Subcutaneous abdominal adipose tissue (tissue), 5 donors: ENCODE measurements around the gene EGR1.
"Not testable (repeated sequence)": the region's sequence is repeated elsewhere in the genome, so short reads cannot be mapped to it uniquely, and the experiment has no call there.

Experiments
- H3K27ac ChIP-seq: one replicate; pipeline ENCODE4 v1.7.0; 2013; ENCODE audit warnings: low read depth, mild to moderate bottlenecking, inconsistent platforms, low read length, moderate library complexity
- H3K27me3 ChIP-seq, 5 donors: one replicate each; pipeline ENCODE4 v1.7.0; 2013; ENCODE audit warnings: low read length in 5 of 5, inconsistent platforms in 1 of 5; ENCODE audit not compliant: control insufficient read depth in 5 of 5, insufficient read depth in 4 of 5
- H3K36me3 ChIP-seq, 5 donors: one replicate each; pipeline ENCODE4 v1.7.0; 2013; ENCODE audit warnings: low read length in 5 of 5; ENCODE audit not compliant: control insufficient read depth in 5 of 5, insufficient read depth in 5 of 5
- H3K4me1 ChIP-seq, 5 donors: one replicate each; pipeline ENCODE4 v1.7.0; 2013; ENCODE audit warnings: low read length in 5 of 5, mild to moderate bottlenecking in 3 of 5, moderate library complexity in 1 of 5; ENCODE audit not compliant: control insufficient read depth in 5 of 5, insufficient read depth in 5 of 5
- H3K4me3 ChIP-seq, 5 donors: one replicate each; pipeline ENCODE4 v1.7.0; 2013; ENCODE audit warnings: low read length in 5 of 5, low read depth in 1 of 5
- H3K9ac ChIP-seq, 5 donors: one replicate each; pipeline ENCODE4 v1.7.0; 2013; ENCODE audit warnings: low read length in 5 of 5, mild to moderate bottlenecking in 4 of 5, moderate library complexity in 3 of 5
- H3K9me3 ChIP-seq, 5 donors: one replicate each; pipeline ENCODE4 v1.7.0; 2013; ENCODE audit warnings: low read length in 5 of 5; ENCODE audit not compliant: control insufficient read depth in 5 of 5
- donor health status: healthy.
- donor health status: healthy.
- donor health status: healthy.
- donor health status: healthy.
- donor health status: healthy.

The EGR1 gene

GRCh38 chr5:138504799-138505198, 39.5 kb downstream of the EGR1 start:
- H3K9ac ChIP-seq, result no peak overlapping the region
- H3K27ac ChIP-seq, result no peak overlapping the region
- H3K9me3 ChIP-seq, result no peaks in the 10 kb centered on the region

DNA sequence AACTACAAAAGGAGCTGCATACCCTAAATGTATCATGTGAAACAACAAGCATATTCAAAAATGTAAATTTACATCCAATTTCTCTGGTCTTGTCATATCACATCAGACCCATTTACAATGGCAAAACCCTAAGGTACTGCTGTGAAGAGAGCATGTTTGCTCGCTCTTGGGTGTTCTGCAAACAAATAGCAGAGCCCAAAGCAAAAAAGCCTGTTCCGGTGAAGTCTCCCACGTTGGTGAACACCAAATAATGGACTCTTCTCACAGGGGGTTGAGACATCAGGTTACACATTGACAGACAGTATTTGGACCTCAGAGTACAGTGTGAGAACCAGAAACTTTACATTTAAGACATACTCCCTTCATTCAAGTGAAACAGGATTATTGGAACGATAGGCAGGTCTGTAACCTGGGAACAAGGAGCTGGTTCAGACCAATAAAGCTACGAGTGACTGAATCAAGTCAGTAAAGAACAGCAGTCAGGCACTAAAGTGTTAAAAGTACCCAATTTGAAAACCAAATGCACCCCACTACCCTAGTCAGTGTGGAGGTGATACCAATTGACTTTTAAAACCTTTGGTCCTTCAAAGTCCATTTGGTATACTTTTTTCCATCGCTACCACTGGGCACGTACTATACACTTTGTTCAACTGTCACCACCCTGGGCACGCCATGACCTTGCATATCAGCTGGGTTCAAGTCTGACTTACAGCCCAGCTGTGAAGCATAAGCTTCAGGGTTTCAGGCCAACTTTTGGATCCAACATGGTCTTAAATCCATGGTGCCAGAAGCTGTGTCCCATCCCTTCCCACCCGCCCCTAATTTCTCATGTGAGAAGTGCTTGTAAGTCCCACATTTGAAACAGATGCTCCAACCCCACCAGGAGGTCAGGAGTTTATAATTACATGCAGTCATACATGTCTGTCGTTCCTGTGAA, 41.4 kb downstream of the EGR1 start:
- H3K9ac ChIP-seq, result no peak overlapping the region
- no peak overlapping the region for H3K4me3 ChIP-seq
- peaks cover 0 to 19% (median 13%) of the 10 kb centered on the region in 5 donors for H3K4me1 ChIP-seq
- H3K27me3 ChIP-seq, result no peaks in the 10 kb centered on the region
- peaks cover 21 to 56% (median 35%) of the 10 kb centered on the region in 5 donors for H3K36me3 ChIP-seq
- no peak overlapping the region for H3K27ac ChIP-seq
- no peaks in the 10 kb centered on the region for H3K9me3 ChIP-seq

More at GRCh38 chr5:138504799-138505198, 39.5 kb downstream of the EGR1 start:
- H3K4me1 ChIP-seq, result peaks cover 0 to 19% (median 13%) of the 10 kb centered on the region in 5 donors
- H3K36me3 ChIP-seq, result peaks cover 10 to 39% (median 21%) of the 10 kb centered on the region in 5 donors
- H3K4me3 ChIP-seq, result no peak overlapping the region
- H3K27me3 ChIP-seq, result no peaks in the 10 kb centered on the region

DNA sequence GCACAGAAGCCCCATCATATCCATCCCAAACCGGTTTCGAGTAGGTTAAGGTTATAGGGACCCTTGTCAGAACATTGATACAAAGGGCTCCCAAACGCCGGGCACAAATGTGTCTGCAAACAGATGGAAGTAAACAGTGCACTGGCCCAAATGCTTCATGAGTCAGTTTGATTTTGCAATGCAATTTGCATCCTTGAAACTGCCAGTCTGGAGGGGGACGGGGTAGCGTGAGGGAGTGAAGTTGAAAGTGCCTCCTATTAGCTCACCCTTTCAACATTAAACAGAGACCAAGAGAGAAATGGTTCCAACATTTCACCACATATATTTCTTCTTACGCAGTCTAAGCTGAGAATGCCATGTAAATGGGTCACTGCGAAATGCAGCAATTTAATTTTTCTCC, 42.2 kb downstream of the EGR1 start:
- not testable (repeated sequence) for H3K27me3 ChIP-seq, H3K9me3 ChIP-seq, H3K4me3 ChIP-seq, H3K9ac ChIP-seq
- peaks cover 24 to 62% (median 40%) of the 10 kb centered on the region in 5 donors for H3K36me3 ChIP-seq
- H3K4me1 ChIP-seq, result peaks cover 0 to 19% (median 13%) of the 10 kb centered on the region in 5 donors
- peak overlapping the region; percentile 52 for H3K27ac ChIP-seq

DNA sequence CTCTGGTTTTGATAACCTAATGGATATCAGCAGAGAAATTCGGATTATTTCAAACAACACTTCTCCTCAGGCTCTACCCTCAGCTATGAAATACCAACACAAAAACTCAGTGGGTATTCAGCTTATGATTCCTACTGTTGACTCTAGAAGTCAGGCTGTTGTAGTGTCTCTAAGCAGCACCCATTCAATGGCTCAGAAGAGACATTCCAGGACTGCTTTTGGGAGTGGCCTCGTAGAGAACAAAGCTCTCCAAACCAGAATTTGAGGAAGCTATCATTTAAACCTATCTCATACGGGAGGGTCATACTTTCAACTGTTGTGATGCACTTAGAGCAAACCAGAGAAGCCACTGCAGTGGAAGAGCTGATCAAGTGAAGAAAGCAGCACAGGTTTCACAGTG, 43.7 kb downstream of the EGR1 start:
- no peak overlapping the region for H3K4me3 ChIP-seq
- H3K4me1 ChIP-seq, result peaks cover 0 to 19% (median 13%) of the 10 kb centered on the region in 5 donors
- H3K27me3 ChIP-seq, result no peaks in the 10 kb centered on the region
- no peaks in the 10 kb centered on the region for H3K9me3 ChIP-seq
- peaks cover 36 to 77% (median 54%) of the 10 kb centered on the region in 5 donors for H3K36me3 ChIP-seq
- H3K9ac ChIP-seq, result no peak overlapping the region
- H3K27ac ChIP-seq, result no peak overlapping the region

DNA sequence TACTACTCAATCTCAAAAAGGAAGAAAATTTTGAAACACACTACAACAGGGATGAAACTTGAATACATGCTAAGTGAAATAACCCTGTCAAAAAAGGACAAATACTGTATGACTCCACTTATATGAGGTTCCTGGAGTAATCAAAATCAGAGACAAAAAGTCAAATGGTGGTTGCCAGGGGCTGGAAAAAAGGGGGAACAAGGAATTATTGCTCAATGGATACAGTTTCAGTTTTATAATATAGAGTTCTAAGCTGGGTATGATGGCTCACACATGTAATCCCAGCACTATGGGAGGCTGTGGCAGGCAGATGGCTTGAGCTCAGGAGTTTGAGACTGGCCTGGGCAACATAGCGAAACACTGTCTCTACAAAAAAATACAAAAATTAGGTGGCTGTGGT, 48.7 kb downstream of the EGR1 start:
- H3K4me3 ChIP-seq, result no peak overlapping the region
- H3K4me1 ChIP-seq, result no peaks in the 10 kb centered on the region
- H3K27ac ChIP-seq, result no peak overlapping the region
- no peaks in the 10 kb centered on the region for H3K9me3 ChIP-seq
- peaks cover 49 to 90% (median 80%) of the 10 kb centered on the region in 5 donors for H3K36me3 ChIP-seq
- no peaks in the 10 kb centered on the region for H3K27me3 ChIP-seq
- H3K9ac ChIP-seq, result no peak overlapping the region

- no peak overlapping the region for H3K27ac ChIP-seq
- peaks cover 0 to 5% (median 2%) of the 10 kb centered on the region in 5 donors for H3K4me1 ChIP-seq
- H3K27me3 ChIP-seq, result no peaks in the 10 kb centered on the region
- H3K9ac ChIP-seq, result no peak overlapping the region
- H3K9me3 ChIP-seq, result no peaks in the 10 kb centered on the region
- peaks cover 43 to 76% (median 72%) of the 10 kb centered on the region in 5 donors for H3K36me3 ChIP-seq
- H3K4me3 ChIP-seq, result no peak overlapping the region
Measured at GRCh38 chr5:138515556-138516245, 50.4 kb downstream of the EGR1 start.

GRCh38 chr5:138517437-138517836, 52.2 kb downstream of the EGR1 start:
- Histone ChIP-seq H3K4me3 (no peak overlapping the region), H3K9me3 (no peaks in the 10 kb centered on the region), H3K27ac (no peak overlapping the region), H3K36me3 (peaks cover 33 to 63% (median 57%) of the 10 kb centered on the region in 5 donors), H3K4me1 (peaks cover 0 to 8% (median 6%) of the 10 kb centered on the region in 5 donors), H3K27me3 (no peaks in the 10 kb centered on the region), H3K9ac (no peak overlapping the region)
